Smooth muscle cell (in vitro differentiated cells): ENCODE results near the gene EIF3L. TPM values are rescaled to one million over a fixed set of nuclear protein-coding genes. Genes with fewer than 3 reads are reported as not detected.

Experiments
- DNase-seq: peaks from one replicate; lab custom pipeline; 2025; ENCODE audit not compliant: unreplicated experiment; lab: John Stamatoyannopoulos, UW
- H2AFZ ChIP-seq: fragments of 200-600 bp; sonication (generic); 2 replicates; pipeline ENCODE4 v1.6.0; 2016; ENCODE audit warnings: antibody characterized with exemption, low read depth, mild to moderate bottlenecking
- H3F3A ChIP-seq: fragments of 200-600 bp; sonication (generic); 2 replicates; pipeline ENCODE4 v1.6.0; 2017; ENCODE audit warnings: antibody characterized with exemption, low read depth
- H3K27ac ChIP-seq: fragments of 200-600 bp; sonication (generic); 2 replicates; pipeline ENCODE4 v1.5.1; 2016; ENCODE audit warnings: low read depth, mild to moderate bottlenecking
- H3K27me3 ChIP-seq: fragments of 200-600 bp; sonication (generic); 2 replicates; pipeline ENCODE4 v1.6.1; 2016; ENCODE audit warnings: low read depth, mild to moderate bottlenecking
- H3K36me3 ChIP-seq: fragments of 200-600 bp; sonication (generic); 2 replicates; pipeline ENCODE4 v1.5.1; 2016; ENCODE audit warnings: low read depth
- H3K4me1 ChIP-seq: fragments of 200-600 bp; sonication (generic); 2 replicates; pipeline ENCODE4 v1.5.1; 2016; ENCODE audit warnings: low read depth
- H3K4me2 ChIP-seq: fragments of 200-600 bp; sonication (generic); 2 replicates; pipeline ENCODE4 v1.6.0; 2016; ENCODE audit warnings: mild to moderate bottlenecking
- H3K4me3 ChIP-seq: fragments of 200-600 bp; sonication (generic); 2 replicates; pipeline ENCODE4 v1.5.1; 2016; ENCODE audit warnings: mild to moderate bottlenecking
- H3K79me2 ChIP-seq: fragments of 200-600 bp; sonication (generic); 2 replicates; pipeline ENCODE4 v1.6.0; 2016; ENCODE audit warnings: low read depth, mild to moderate bottlenecking
- H3K9ac ChIP-seq: fragments of 200-600 bp; sonication (generic); 2 replicates; pipeline ENCODE4 v1.6.0; 2016; ENCODE audit warnings: low read depth
- H3K9me3 ChIP-seq: fragments of 200-600 bp; sonication (generic); replicated peaks from 2 replicates; pipeline ENCODE4 v1.5.1; 2016; ENCODE audit warnings: low read depth
- H4K20me1 ChIP-seq: fragments of 200-600 bp; sonication (generic); 2 replicates; pipeline ENCODE4 v1.6.0; 2016; ENCODE audit warnings: low read depth
- CTCF ChIP-seq: fragments of 200-600 bp; sonication (generic); IDR thresholded peaks from 2 replicates; pipeline ENCODE4 v1.5.1; 2017; ENCODE audit warnings: borderline replicate concordance, mild to moderate bottlenecking, antibody characterized with exemption; ENCODE audit not compliant: insufficient read depth, poor library complexity, severe bottlenecking
- WGBS: methylation state at CpG from one replicate; pipeline ENCODE4 v1.1.7; 2016; ENCODE audit warnings: low lambda C conversion rate; 5-methylcytosine and 5-hydroxymethylcytosine counted together
- polyA plus RNA-seq: library from polyadenylated mRNA; unstranded; fragments of >200 nt; fragmentation: Nextera tagmentation; extraction: Ambion mirVana; gene quantifications from 2 replicates; pipeline ENCODE4 v1.2.1, GENCODE V29; 2016
- total RNA-seq: library from RNA; depleted of rRNA; stranded (reverse); fragments of >200 nt; gene quantifications from 2 replicates; pipeline ENCODE4 v1.2.3, GENCODE V29; 2014

The EIF3L gene
- total and polyA plus RNA-seq, 2 experiments from 2014 or later: 182 to 274 TPM

GRCh38 chr22:37904572-37905533 is 55.6 kb downstream of the EIF3L start:
- Histone ChIP-seq H4K20me1 (peaks cover 24% of the 10 kb centered on the region), H3K36me3 (no peaks in the 10 kb centered on the region), H3K4me3 (peak overlapping the region; percentile 51), H3K79me2 (peaks cover 32% of the 10 kb centered on the region), H3K27ac (peak overlapping the region; percentile 96), H3K9ac (peak overlapping the region; percentile 74), H2AFZ (no peak overlapping the region), H3K4me2 (peak overlapping the region; percentile 82), H3K27me3 (no peaks in the 10 kb centered on the region), H3F3A (peaks cover 8% of the 10 kb centered on the region), H3K9me3 (no peaks in the 10 kb centered on the region), H3K4me1 (peaks cover 4% of the 10 kb centered on the region)
- no peak for TF ChIP-seq CTCF
- peak; percentile 63 for DNase-seq
- WGBS: 34% methylated on average over 10 of the region's 10 CpGs

- Histone ChIP-seq H3K4me2 (peak within 1 kb of the TSS; percentile 93), H3K27me3 (no peaks in the 10 kb centered on the region), H3K79me2 (peaks cover 36% of the 10 kb centered on the region), H3K9me3 (no peaks in the 10 kb centered on the region), H3K27ac (peak within 1 kb of the TSS; percentile 96), H4K20me1 (peaks cover 33% of the 10 kb centered on the region), H3K4me1 (peaks cover 8% of the 10 kb centered on the region), H2AFZ (no peak within 1 kb of the TSS), H3K4me3 (peak within 1 kb of the TSS; percentile 62), H3F3A (peaks cover 8% of the 10 kb centered on the region), H3K36me3 (no peaks in the 10 kb centered on the region), H3K9ac (peak within 1 kb of the TSS; percentile 76)
- TF ChIP-seq CTCF: no peak
- DNase-seq: peak; percentile 44
- 30% methylated on average over 8 of the region's 90 CpGs for WGBS
Observed at GRCh38 chr22:37905534-37906363, 56.5 kb downstream of the EIF3L start, which contains the start of gene MICALL1. Gene MICALL1, plus strand, starts transcription at chr22:37906297. Its CDS starts 126 bp downstream, at chr22:37906423.

- DNase-seq: no peak
- peaks cover 39% of the 10 kb centered on the region for H3K79me2 ChIP-seq
- no peaks in the 10 kb centered on the region for H3K36me3 ChIP-seq
- H3K9ac ChIP-seq: peak overlapping the region; percentile 76
- peak overlapping the region; percentile 62 for H3K4me3 ChIP-seq
- no peak for TF ChIP-seq CTCF
- no peak overlapping the region for H2AFZ ChIP-seq
- H3K27me3 ChIP-seq: no peaks in the 10 kb centered on the region
- 33% methylated on average over 5 of the region's 75 CpGs for WGBS
- H3K9me3 ChIP-seq: no peaks in the 10 kb centered on the region
- peak overlapping the region; percentile 68 for H3K27ac ChIP-seq
- peak overlapping the region; percentile 93 for H3K4me2 ChIP-seq
- peaks cover 41% of the 10 kb centered on the region for H4K20me1 ChIP-seq
- peaks cover 10% of the 10 kb centered on the region for H3K4me1 ChIP-seq
- H3F3A ChIP-seq: peaks cover 8% of the 10 kb centered on the region
Observed at GRCh38 chr22:37906364-37907008, 57.3 kb downstream of the EIF3L start.
